Fibroblast of lung (primary cell): ENCODE measurements around the gene CERS3. TPM values are rescaled to one million over a fixed set of nuclear protein-coding genes. Genes with fewer than 3 reads are reported as not detected.

Experiments used
- DNase-seq, 2 donors: peaks; one replicate each; pipeline versions ENCODE4 v3.0.0 to v3.0.0-alpha.2; 2010; ENCODE audit warnings: low read depth in 2 of 2
- H2AFZ ChIP-seq: 2 replicates; pipeline ENCODE4 v1.5.1; 2012; ENCODE audit warnings: low read length, control low read depth, inconsistent platforms
- H3K27ac ChIP-seq: 2 replicates; pipeline ENCODE4 v1.5.1; 2011; ENCODE audit warnings: low read length, control low read depth; ENCODE audit not compliant: insufficient read depth
- H3K27me3 ChIP-seq: 2 replicates; pipeline ENCODE4 v1.5.1; 2011; ENCODE audit warnings: mild to moderate bottlenecking, low read length; ENCODE audit not compliant: control insufficient read depth, insufficient read depth
- H3K36me3 ChIP-seq: 2 replicates; pipeline ENCODE4 v1.5.1; 2011; ENCODE audit warnings: low read length; ENCODE audit not compliant: control insufficient read depth, insufficient read depth
- H3K4me1 ChIP-seq: 2 replicates; pipeline ENCODE4 v1.5.1; 2011; ENCODE audit warnings: low read length; ENCODE audit not compliant: control insufficient read depth, insufficient read depth; ENCODE audit errors: extremely low read depth
- H3K4me2 ChIP-seq: 2 replicates; pipeline ENCODE4 v1.5.1; 2011; ENCODE audit warnings: low read length, control low read depth; ENCODE audit not compliant: insufficient read depth; ENCODE audit errors: extremely low read depth
- H3K4me3 ChIP-seq, 4 experiments: fragments of 200-600 bp in 1 of 4; sonication (generic) in 1 of 4; replicated peaks in 1 of 4; 2 replicates each; pipeline ENCODE4 v1.5.1; 2011 to 2016; ENCODE audit warnings: low read length in 4 of 4, low read depth in 3 of 4, mild to moderate bottlenecking in 3 of 4, control low read depth in 2 of 4, inconsistent platforms in 1 of 4, mixed read lengths in 1 of 4; ENCODE audit not compliant: insufficient read depth in 1 of 4; ENCODE audit errors: control extremely low read depth in 1 of 4
- H3K79me2 ChIP-seq: 2 replicates; pipeline ENCODE4 v1.5.1; 2012; ENCODE audit warnings: mild to moderate bottlenecking, low read length, inconsistent platforms; ENCODE audit not compliant: control insufficient read depth, insufficient read depth
- H3K9ac ChIP-seq: 2 replicates; pipeline ENCODE4 v1.5.1; 2011; ENCODE audit warnings: mild to moderate bottlenecking, low read length, control low read depth; ENCODE audit not compliant: insufficient read depth
- H3K9me3 ChIP-seq: 2 replicates; pipeline ENCODE4 v1.5.1; 2012; ENCODE audit warnings: low read depth, low read length; ENCODE audit not compliant: control insufficient read depth, insufficient read depth
- H4K20me1 ChIP-seq: 2 replicates; pipeline ENCODE4 v1.5.1; 2011; ENCODE audit warnings: low read length; ENCODE audit not compliant: control insufficient read depth, insufficient read depth; ENCODE audit errors: extremely low read depth
- CTCF ChIP-seq, 2 donors: IDR thresholded peaks in 1 of 2; conservative IDR thresholded peaks in 1 of 2; 1 replicate in 1 of 2; 2 replicates in 1 of 2; pipeline ENCODE4 v1.5.1; 2011 to 2012; ENCODE audit warnings: low read length in 2 of 2, control low read depth in 1 of 2, inconsistent platforms in 1 of 2, low read depth in 1 of 2, mild to moderate bottlenecking in 1 of 2
- EZH2 ChIP-seq: IDR thresholded peaks from 2 replicates; pipeline ENCODE4 v1.5.1; 2012; ENCODE audit warnings: low read length, control low read depth, mild to moderate bottlenecking; ENCODE audit errors: missing control alignments
- polyA plus RNA-seq, 2 donors: library from polyadenylated mRNA; depleted of rRNA in 1 of 2; stranded (reverse) in 1 of 2; unstranded in 1 of 2; fragments of >200 nt; gene quantifications; 2 replicates each; pipeline ENCODE4 v1.2.1, GENCODE V29; 2011 to 2012; ENCODE audit warnings: missing spikeins in 1 of 2
- total RNA-seq: library from RNA; depleted of rRNA; stranded (reverse); fragments of >200 nt; gene quantifications from 2 replicates; pipeline ENCODE4 v1.2.1, GENCODE V29; 2014

CERS3 gene
- total and polyA plus RNA-seq, 2 donors (not counting 1 experiment from before 2014, with no cell fraction given) = not detected

GRCh38 chr15:100571592-100572167 is 42.9 kb upstream of the CERS3 start:
- no peak for TF ChIP-seq EZH2
- no peak for TF ChIP-seq CTCF (conservative IDR thresholded peaks at IDR 0.05 in 1 of 2, IDR thresholded peaks at IDR 0.05 in 1 of 2; ENCODE audit: low read depth in 1 of 2, low read length in 2 of 2)
- Histone ChIP-seq H3K9ac (no peak overlapping the region), H3K4me1 (no peaks in the 10 kb centered on the region), H3K27me3 (no peaks in the 10 kb centered on the region), H4K20me1 (no peaks in the 10 kb centered on the region), H3K27ac (no peak overlapping the region), H3K4me2 (no peak overlapping the region), H3K9me3 (no peaks in the 10 kb centered on the region), H2AFZ (no peak overlapping the region), H3K36me3 (peaks cover 4% of the 10 kb centered on the region), H3K4me3 (no peak overlapping the region), H3K79me2 (no peaks in the 10 kb centered on the region)
- DNase-seq = no peak

- TF ChIP-seq CTCF (conservative IDR thresholded peaks at IDR 0.05 in 1 of 2, IDR thresholded peaks at IDR 0.05 in 1 of 2; ENCODE audit: low read depth in 1 of 2, low read length in 2 of 2) = no peak
- no peak for TF ChIP-seq EZH2
- Histone ChIP-seq H3K9ac (no peak overlapping the region), H3K9me3 (no peaks in the 10 kb centered on the region), H4K20me1 (no peaks in the 10 kb centered on the region), H2AFZ (no peak overlapping the region), H3K4me2 (no peak overlapping the region), H3K79me2 (no peaks in the 10 kb centered on the region), H3K36me3 (peaks cover 4% of the 10 kb centered on the region), H3K4me3 (no peak overlapping the region), H3K27ac (no peak overlapping the region), H3K4me1 (no peaks in the 10 kb centered on the region), H3K27me3 (no peaks in the 10 kb centered on the region)
- no peak for DNase-seq
Measured at GRCh38 chr15:100570735-100571313, 42.1 kb upstream of the CERS3 start.

DNA sequence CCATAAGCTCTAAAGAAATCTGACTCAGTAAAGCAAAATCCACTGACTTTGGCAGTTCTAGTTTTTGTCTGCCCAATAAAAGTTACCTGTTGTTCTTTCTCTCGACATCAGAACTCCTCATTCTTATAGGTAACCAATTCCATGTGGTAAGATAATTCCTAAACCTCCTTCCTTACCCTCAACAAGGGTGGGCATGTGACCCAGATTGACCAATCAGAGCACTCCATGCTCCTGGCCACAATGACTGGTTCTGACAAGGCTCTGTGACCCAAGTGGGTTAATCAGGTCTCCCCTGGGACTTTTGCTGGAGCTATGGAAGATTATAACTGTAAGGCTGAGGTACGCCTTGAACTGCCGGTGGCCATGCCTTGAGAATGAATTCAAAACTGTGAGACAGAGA is 41.5 kb upstream of the CERS3 start:
- H3K9ac ChIP-seq = no peak overlapping the region
- no peak overlapping the region for H3K27ac ChIP-seq
- no peak overlapping the region for H3K4me2 ChIP-seq
- H3K4me3 ChIP-seq = no peak overlapping the region
- no peak overlapping the region for H2AFZ ChIP-seq
- no peaks in the 10 kb centered on the region for H3K27me3 ChIP-seq
- TF ChIP-seq CTCF (conservative IDR thresholded peaks at IDR 0.05 in 1 of 2, IDR thresholded peaks at IDR 0.05 in 1 of 2; ENCODE audit: low read depth in 1 of 2, low read length in 2 of 2) (no peak), EZH2 (no peak)
- no peak for DNase-seq
- no peaks in the 10 kb centered on the region for H3K79me2 ChIP-seq
- H3K4me1 ChIP-seq = no peaks in the 10 kb centered on the region
- no peaks in the 10 kb centered on the region for H3K9me3 ChIP-seq
- no peaks in the 10 kb centered on the region for H4K20me1 ChIP-seq
- peaks cover 4% of the 10 kb centered on the region for H3K36me3 ChIP-seq
